Upper lobe of left lung (tissue), 4 donors: ENCODE results near the gene CCBE1.

Experiments
- CTCF ChIP-seq, 6 experiments: fragments of 450-650 bp in 4 of 6; fragments of 200-600 bp in 2 of 6; sonication (generic) in 2 of 6; IDR thresholded peaks; one replicate each; pipeline ENCODE4 v1.5.1; 2016 to 2019; ENCODE audit warnings: antibody characterized with exemption in 6 of 6
- EP300 ChIP-seq, 4 donors: sonication (generic); formaldehyde crosslinking; IDR thresholded peaks; one replicate each; pipeline ENCODE4 v1.5.1; 2017; ENCODE audit warnings: antibody characterized with exemption in 4 of 4, control low read depth in 2 of 4
- POLR2A ChIP-seq, 4 donors: fragments of 450-650 bp; IDR thresholded peaks; one replicate each; pipeline ENCODE4 v1.5.1; 2016 to 2017; ENCODE audit warnings: antibody characterized with exemption in 4 of 4, mild to moderate bottlenecking in 2 of 4
- POLR2AphosphoS5 ChIP-seq, 2 donors: sonication (generic); formaldehyde crosslinking; IDR thresholded peaks; one replicate each; pipeline ENCODE4 v1.5.1; 2017; ENCODE audit warnings: antibody characterized with exemption in 2 of 2

DNA sequence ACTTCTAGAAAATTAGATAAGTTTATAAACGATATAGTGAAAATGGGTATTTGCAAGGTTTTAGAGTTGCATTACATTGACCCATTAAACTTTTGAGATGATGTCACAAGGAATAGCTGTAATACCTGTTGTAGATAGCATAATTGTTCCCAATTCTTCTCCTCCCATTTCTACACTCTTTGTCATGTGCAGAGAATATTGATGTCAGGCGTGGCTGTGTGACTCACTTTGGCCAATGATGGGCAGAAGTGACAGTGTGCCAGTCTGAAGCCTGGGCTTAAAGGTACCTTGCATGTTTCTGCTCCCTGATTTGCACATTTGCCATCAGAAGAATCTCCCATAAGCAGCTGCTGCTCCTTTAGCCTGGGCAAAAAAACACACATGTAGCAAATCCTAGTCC, 26.9 kb upstream of the CCBE1 start:
- TF ChIP-seq POLR2AphosphoS5 (IDR thresholded peaks at IDR 0.05) (no peak), POLR2A (IDR thresholded peaks at IDR 0.05) (no peak), CTCF (IDR thresholded peaks at IDR 0.05) (no peak), EP300 (IDR thresholded peaks at IDR 0.05) (no peak)
